Hepatocyte (in vitro differentiated cells): ENCODE results near the gene NLRX1.

Experiments
- EZH2 ChIP-seq: fragments of 200-600 bp; sonication (generic); IDR thresholded peaks from 2 replicates; pipeline ENCODE4 v1.6.1; 2016; ENCODE audit warnings: antibody characterized with exemption, mild to moderate bottlenecking, borderline replicate concordance
- EZH2phosphoT487 ChIP-seq: fragments of 200-600 bp; sonication (generic); IDR thresholded peaks from one replicate; pipeline ENCODE4 v1.6.1; 2018; ENCODE audit warnings: antibody characterized with exemption, mild to moderate bottlenecking, low read depth, moderate library complexity; ENCODE audit not compliant: unreplicated experiment, severe bottlenecking
- TF ChIP-seq, protein P1 (sequence below): fragments of 200-600 bp; sonication (generic); IDR thresholded peaks from 2 replicates; pipeline ENCODE4 v1.5.1; 2016; ENCODE audit warnings: antibody characterized with exemption, mild to moderate bottlenecking; ENCODE audit not compliant: poor library complexity

DNA sequence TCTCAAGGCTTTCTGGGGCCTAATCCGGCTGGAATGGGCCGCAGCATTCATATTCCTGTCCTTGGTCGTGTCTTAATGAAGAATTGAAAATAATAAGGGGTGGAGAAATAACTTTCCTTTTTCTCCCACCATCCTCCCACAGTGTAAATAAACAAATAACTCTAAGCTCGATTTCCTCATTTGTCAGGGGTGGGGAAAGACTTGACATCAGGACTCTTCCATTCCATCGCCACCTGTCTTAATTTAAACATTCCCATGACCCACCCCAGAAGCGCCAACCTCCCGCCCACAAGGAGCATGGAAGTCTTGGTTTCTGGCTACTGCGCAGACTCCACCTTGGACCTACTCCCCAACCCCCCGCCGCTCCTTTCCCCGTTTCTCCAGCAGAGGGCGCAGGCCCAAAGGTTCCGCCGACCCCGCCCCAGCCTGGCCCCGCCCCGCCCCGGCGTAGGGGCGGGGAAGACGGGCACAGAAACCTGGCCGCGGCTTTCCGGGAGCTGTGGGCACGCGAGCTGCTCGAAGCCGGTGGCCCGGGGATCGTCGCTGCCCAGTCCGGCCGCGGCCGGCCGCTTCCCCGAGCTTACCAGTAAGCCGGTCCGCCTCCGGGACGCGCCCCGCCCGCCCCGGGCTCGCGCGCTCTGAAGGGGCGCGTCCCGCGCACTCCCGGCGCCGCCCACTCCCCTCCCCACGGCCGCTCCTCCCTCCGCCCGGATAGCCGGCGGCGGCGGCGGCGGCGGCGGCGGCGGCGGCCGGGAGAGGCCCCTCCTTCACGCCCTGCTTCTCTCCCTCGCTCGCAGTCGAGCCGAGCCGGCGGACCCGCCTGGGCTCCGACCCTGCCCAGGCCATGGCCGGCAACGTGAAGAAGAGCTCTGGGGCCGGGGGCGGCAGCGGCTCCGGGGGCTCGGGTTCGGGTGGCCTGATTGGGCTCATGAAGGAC lies 37.3 kb downstream of the NLRX1 start, which contains the start of gene CBL:
- TF ChIP-seq EZH2phosphoT487 = no peak
- TF ChIP-seq EZH2 = no peak
- TF ChIP-seq, protein P1, sequence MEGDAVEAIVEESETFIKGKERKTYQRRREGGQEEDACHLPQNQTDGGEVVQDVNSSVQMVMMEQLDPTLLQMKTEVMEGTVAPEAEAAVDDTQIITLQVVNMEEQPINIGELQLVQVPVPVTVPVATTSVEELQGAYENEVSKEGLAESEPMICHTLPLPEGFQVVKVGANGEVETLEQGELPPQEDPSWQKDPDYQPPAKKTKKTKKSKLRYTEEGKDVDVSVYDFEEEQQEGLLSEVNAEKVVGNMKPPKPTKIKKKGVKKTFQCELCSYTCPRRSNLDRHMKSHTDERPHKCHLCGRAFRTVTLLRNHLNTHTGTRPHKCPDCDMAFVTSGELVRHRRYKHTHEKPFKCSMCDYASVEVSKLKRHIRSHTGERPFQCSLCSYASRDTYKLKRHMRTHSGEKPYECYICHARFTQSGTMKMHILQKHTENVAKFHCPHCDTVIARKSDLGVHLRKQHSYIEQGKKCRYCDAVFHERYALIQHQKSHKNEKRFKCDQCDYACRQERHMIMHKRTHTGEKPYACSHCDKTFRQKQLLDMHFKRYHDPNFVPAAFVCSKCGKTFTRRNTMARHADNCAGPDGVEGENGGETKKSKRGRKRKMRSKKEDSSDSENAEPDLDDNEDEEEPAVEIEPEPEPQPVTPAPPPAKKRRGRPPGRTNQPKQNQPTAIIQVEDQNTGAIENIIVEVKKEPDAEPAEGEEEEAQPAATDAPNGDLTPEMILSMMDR = peak; percentile 97
